Panc1 (cell line): ENCODE measurements around the gene DNASE1L2.

Experiments
- CTCF ChIP-seq: fragments of 450-650 bp; IDR thresholded peaks from 2 replicates; pipeline ENCODE4 v1.5.1; 2017; ENCODE audit warnings: mild to moderate bottlenecking
- POLR2AphosphoS5 ChIP-seq: IDR thresholded peaks from 2 replicates; pipeline ENCODE4 v1.6.1; 2012; ENCODE audit warnings: mild to moderate bottlenecking, low read depth, low read length, moderate library complexity
- REST ChIP-seq, 2 experiments: IDR thresholded peaks; 2 replicates each; pipeline ENCODE4 v1.6.1; 2011 to 2012; ENCODE audit warnings: low read depth in 2 of 2, control low read depth in 1 of 2, low read length in 1 of 2, mild to moderate bottlenecking in 1 of 2, moderate library complexity in 1 of 2; ENCODE audit not compliant: insufficient read depth in 1 of 2
- SIN3A ChIP-seq: IDR thresholded peaks from 2 replicates; pipeline ENCODE4 v1.6.1; 2012; ENCODE audit warnings: low read depth, mild to moderate bottlenecking, low read length, moderate library complexity, borderline replicate concordance; ENCODE audit not compliant: insufficient read depth

- TF ChIP-seq CTCF (no peak), REST (IDR thresholded peaks at IDR 0.05; ENCODE audit: insufficient read depth in 1 of 2, low read depth in 2 of 2, low read length in 1 of 2) (no peak), POLR2AphosphoS5 (no peak), SIN3A (no peak)
Observed at GRCh38 chr16:2190659-2191445, 45.4 kb upstream of the DNASE1L2 start.
